Measurements from ENCODE around the gene DDAH1.

GRCh38 chr1:85437139-85437538, 27.8 kb downstream of the DDAH1 start:
- no peak for TF ChIP-seq CTCF (IDR thresholded peaks at IDR 0.05)
- TF ChIP-seq POLR2A (IDR thresholded peaks at IDR 0.05): no peak
